Neural cell (in vitro differentiated cells): ENCODE results near the gene C1orf105. TPM values are rescaled to one million over a fixed set of nuclear protein-coding genes. Genes with fewer than 3 reads are reported as not detected.

Experiments
- H2AFZ ChIP-seq: fragments of 200-600, 300-800 bp; sonication (generic), shearing (Covaris generic); 2 replicates; pipeline ENCODE4 v1.6.0; 2014; ENCODE audit warnings: low read depth, mild to moderate bottlenecking, antibody characterized with exemption, low read length, moderate library complexity
- H3F3A ChIP-seq: fragments of 200-600 bp; shearing (Covaris generic); 2 replicates; pipeline ENCODE4 v1.6.1; 2016; ENCODE audit warnings: mild to moderate bottlenecking, moderate library complexity, mixed read lengths, antibody characterized with exemption, low read length; ENCODE audit not compliant: insufficient read depth, poor library complexity, severe bottlenecking
- H3K27ac ChIP-seq: fragments of 200-600, 300-800 bp; sonication (generic), shearing (Covaris generic); 2 replicates; pipeline ENCODE4 v1.5.1; 2014; ENCODE audit warnings: mild to moderate bottlenecking, low read length, moderate library complexity
- H3K27me3 ChIP-seq: fragments of 300-800, 200-600 bp; sonication (generic), shearing (Covaris generic); 2 replicates; pipeline ENCODE4 v1.6.0; 2014; ENCODE audit warnings: mild to moderate bottlenecking, low read depth, low read length, moderate library complexity; ENCODE audit not compliant: insufficient read depth
- H3K36me3 ChIP-seq: fragments of 300-800, 200-600 bp; sonication (generic), shearing (Covaris generic); 2 replicates; pipeline ENCODE4 v1.5.1; 2014; ENCODE audit warnings: mild to moderate bottlenecking, antibody characterized with exemption, low read length, moderate library complexity; ENCODE audit not compliant: insufficient read depth
- H3K4me2 ChIP-seq: fragments of 300-800, 200-600 bp; sonication (generic), shearing (Covaris generic); 2 replicates; pipeline ENCODE4 v1.6.0; 2014; ENCODE audit warnings: mild to moderate bottlenecking, low read length
- H3K4me3 ChIP-seq: fragments of 300-800, 200-600 bp; sonication (generic), shearing (Covaris generic); 2 replicates; pipeline ENCODE4 v1.5.1; 2014; ENCODE audit warnings: mild to moderate bottlenecking, low read length, moderate library complexity
- H3K79me2 ChIP-seq: fragments of 200-600 bp; shearing (Covaris generic); replicated peaks from 2 replicates; pipeline ENCODE4 v1.6.0; 2014; ENCODE audit warnings: mild to moderate bottlenecking, low read length, moderate library complexity; ENCODE audit not compliant: insufficient read depth
- H3K9ac ChIP-seq: fragments of 300-800, 200-600 bp; sonication (generic), shearing (Covaris generic); 2 replicates; pipeline ENCODE4 v1.6.1; 2016; ENCODE audit warnings: mild to moderate bottlenecking, low read length, mixed read lengths
- H3K9me2 ChIP-seq: fragments of 200-600 bp; shearing (Covaris generic); 2 replicates; pipeline ENCODE4 v1.6.1; 2016; ENCODE audit warnings: mild to moderate bottlenecking, low read length, mixed read lengths; ENCODE audit not compliant: insufficient read depth
- H3K9me3 ChIP-seq: fragments of 200-600, 300-800 bp; sonication (generic), shearing (Covaris generic); 2 replicates; pipeline ENCODE4 v1.6.1; 2016; ENCODE audit warnings: mild to moderate bottlenecking, mixed run types, low read length, moderate library complexity, mixed read lengths
- H4K20me1 ChIP-seq: fragments of 200-600 bp; shearing (Covaris generic); 2 replicates; pipeline ENCODE4 v1.6.1; 2016; ENCODE audit warnings: mild to moderate bottlenecking, mixed run types; ENCODE audit not compliant: insufficient read depth
- CTCF ChIP-seq: fragments of 450-650 bp; IDR thresholded peaks from 2 replicates; pipeline ENCODE4 v1.5.1; 2014; ENCODE audit warnings: antibody characterized with exemption, mild to moderate bottlenecking, moderate library complexity; ENCODE audit not compliant: poor library complexity, severe bottlenecking
- EP300 ChIP-seq: fragments of 450-650 bp; conservative IDR thresholded peaks from 2 replicates; pipeline ENCODE4 v1.6.1; 2014; ENCODE audit warnings: antibody characterized with exemption, mild to moderate bottlenecking, moderate library complexity; ENCODE audit not compliant: poor library complexity, severe bottlenecking
- EZH2 ChIP-seq: fragments of 200-600, 300-800 bp; shearing (Covaris generic), sonication (generic); IDR thresholded peaks from 2 replicates; pipeline ENCODE4 v1.6.1; 2014; ENCODE audit warnings: antibody characterized with exemption, low read length, borderline replicate concordance, mild to moderate bottlenecking; ENCODE audit not compliant: insufficient read depth, poor library complexity, severe bottlenecking
- MXI1 ChIP-seq: fragments of 450-650 bp; conservative IDR thresholded peaks from 2 replicates; pipeline ENCODE4 v1.6.1; 2014; ENCODE audit warnings: antibody characterized with exemption, mild to moderate bottlenecking; ENCODE audit not compliant: poor library complexity, severe bottlenecking
- POLR2AphosphoS5 ChIP-seq: IDR thresholded peaks from 2 replicates; pipeline ENCODE4 v1.6.1; 2012
- RAD21 ChIP-seq: fragments of 450-650 bp; conservative IDR thresholded peaks from 2 replicates; pipeline ENCODE4 v1.6.1; 2014; ENCODE audit warnings: antibody characterized with exemption, mild to moderate bottlenecking, moderate library complexity
- REST ChIP-seq: IDR thresholded peaks from 2 replicates; pipeline ENCODE4 v1.6.1; 2012; ENCODE audit warnings: borderline replicate concordance
- SMC3 ChIP-seq: fragments of 450-650 bp; conservative IDR thresholded peaks from 2 replicates; pipeline ENCODE4 v1.6.1; 2014; ENCODE audit warnings: antibody characterized with exemption, mild to moderate bottlenecking, moderate library complexity; ENCODE audit not compliant: poor library complexity
- TAF1 ChIP-seq: IDR thresholded peaks from 2 replicates; pipeline ENCODE4 v1.6.1; 2012; ENCODE audit warnings: low read depth
- polyA plus RNA-seq: library from polyadenylated mRNA; depleted of rRNA; stranded (reverse); fragments of >200 nt; gene quantifications from 2 replicates; pipeline ENCODE4 v1.2.3, GENCODE V29; 2014

Gene C1orf105
- polyA plus RNA-seq, 1 donor from 2014 or later, result not detected

GRCh38 chr1:172485626-172486025 is 65.1 kb downstream of the C1orf105 start:
- Histone ChIP-seq H3K27me3 (no peaks in the 10 kb centered on the region), H2AFZ (no peak overlapping the region), H3K79me2 (no peaks in the 10 kb centered on the region), H3K9me3 (no peaks in the 10 kb centered on the region), H3K4me3 (no peak overlapping the region), H3K4me2 (no peak overlapping the region), H3K36me3 (no peaks in the 10 kb centered on the region), H3K9me2 (no peaks in the 10 kb centered on the region), H4K20me1 (no peaks in the 10 kb centered on the region), H3F3A (no peaks in the 10 kb centered on the region), H3K27ac (no peak overlapping the region), H3K9ac (no peak overlapping the region)
- TF ChIP-seq REST (no peak), MXI1 (no peak), EZH2 (no peak), CTCF (no peak), POLR2AphosphoS5 (no peak), EP300 (no peak)

- H3K9me2 ChIP-seq, result no peaks in the 10 kb centered on the region
- H4K20me1 ChIP-seq, result no peaks in the 10 kb centered on the region
- TF ChIP-seq TAF1 (no peak), MXI1 (no peak), EZH2 (no peak), CTCF (no peak), POLR2AphosphoS5 (no peak), REST (no peak), EP300 (no peak), SMC3 (no peak), RAD21 (no peak)
- H3K27me3 ChIP-seq, result no peaks in the 10 kb centered on the region
- no peak overlapping the region for H3K4me2 ChIP-seq
- H3K36me3 ChIP-seq, result no peaks in the 10 kb centered on the region
- H3K9me3 ChIP-seq, result no peaks in the 10 kb centered on the region
- H3K79me2 ChIP-seq, result no peaks in the 10 kb centered on the region
- H3F3A ChIP-seq, result no peaks in the 10 kb centered on the region
- no peak overlapping the region for H2AFZ ChIP-seq
- no peak overlapping the region for H3K27ac ChIP-seq
- H3K9ac ChIP-seq, result no peak overlapping the region
- H3K4me3 ChIP-seq, result no peak overlapping the region
Measured at GRCh38 chr1:172486805-172487454, 66.4 kb downstream of the C1orf105 start.
